Fibroblast of lung (primary cell): ENCODE measurements around the gene SDR39U1.

Experiments
- EZH2 ChIP-seq: IDR thresholded peaks from 2 replicates; pipeline ENCODE4 v1.5.1; 2012; ENCODE audit warnings: low read length, control low read depth, mild to moderate bottlenecking; ENCODE audit errors: missing control alignments
- TF ChIP-seq, protein P1 (sequence below), 2 donors: IDR thresholded peaks in 1 of 2; conservative IDR thresholded peaks in 1 of 2; 1 replicate in 1 of 2; 2 replicates in 1 of 2; pipeline ENCODE4 v1.5.1; 2011 to 2012; ENCODE audit warnings: low read length in 2 of 2, control low read depth in 1 of 2, inconsistent platforms in 1 of 2, low read depth in 1 of 2, mild to moderate bottlenecking in 1 of 2

DNA sequence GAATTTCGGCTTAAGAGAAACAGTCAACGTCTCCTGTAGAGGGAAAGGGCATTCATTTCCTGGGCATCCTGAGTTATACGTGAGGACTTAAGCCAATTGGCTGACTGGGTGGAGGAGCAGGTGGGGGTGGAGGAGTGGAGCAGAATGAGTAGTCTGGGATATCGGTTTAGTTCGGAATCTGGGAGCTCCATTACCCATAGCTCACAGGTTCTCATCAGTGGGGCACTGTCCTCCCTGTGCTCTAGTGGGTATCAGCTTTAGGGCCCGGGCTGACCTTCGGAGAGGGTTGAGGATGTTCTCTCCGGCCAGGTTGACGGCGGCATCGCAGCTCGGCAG, 704 bp downstream of the SDR39U1 start:
- no peak for TF ChIP-seq EZH2
- TF ChIP-seq, protein P1, sequence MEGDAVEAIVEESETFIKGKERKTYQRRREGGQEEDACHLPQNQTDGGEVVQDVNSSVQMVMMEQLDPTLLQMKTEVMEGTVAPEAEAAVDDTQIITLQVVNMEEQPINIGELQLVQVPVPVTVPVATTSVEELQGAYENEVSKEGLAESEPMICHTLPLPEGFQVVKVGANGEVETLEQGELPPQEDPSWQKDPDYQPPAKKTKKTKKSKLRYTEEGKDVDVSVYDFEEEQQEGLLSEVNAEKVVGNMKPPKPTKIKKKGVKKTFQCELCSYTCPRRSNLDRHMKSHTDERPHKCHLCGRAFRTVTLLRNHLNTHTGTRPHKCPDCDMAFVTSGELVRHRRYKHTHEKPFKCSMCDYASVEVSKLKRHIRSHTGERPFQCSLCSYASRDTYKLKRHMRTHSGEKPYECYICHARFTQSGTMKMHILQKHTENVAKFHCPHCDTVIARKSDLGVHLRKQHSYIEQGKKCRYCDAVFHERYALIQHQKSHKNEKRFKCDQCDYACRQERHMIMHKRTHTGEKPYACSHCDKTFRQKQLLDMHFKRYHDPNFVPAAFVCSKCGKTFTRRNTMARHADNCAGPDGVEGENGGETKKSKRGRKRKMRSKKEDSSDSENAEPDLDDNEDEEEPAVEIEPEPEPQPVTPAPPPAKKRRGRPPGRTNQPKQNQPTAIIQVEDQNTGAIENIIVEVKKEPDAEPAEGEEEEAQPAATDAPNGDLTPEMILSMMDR (conservative IDR thresholded peaks at IDR 0.05 in 1 of 2, IDR thresholded peaks at IDR 0.05 in 1 of 2; ENCODE audit: low read depth in 1 of 2, low read length in 2 of 2) = no peak
